Stimulated activated CD8-positive, alpha-beta memory T cell treated with anti-CD3 and anti-CD28 coated beads, Interleukin-7, amount 100 ng/mL, for 4 hours (primary cell): ENCODE results near the gene OR9Q1.
"Not testable (repeated sequence)": the region's sequence is repeated elsewhere in the genome, so short reads cannot be mapped to it uniquely, and the experiment has no call there.

Experiments used
- DNase-seq, 2 donors: peaks; one replicate each; pipeline ENCODE4 v3.0.0-alpha.2; 2020; ENCODE audit warnings: low read depth in 2 of 2

OR9Q1 gene

DNA sequence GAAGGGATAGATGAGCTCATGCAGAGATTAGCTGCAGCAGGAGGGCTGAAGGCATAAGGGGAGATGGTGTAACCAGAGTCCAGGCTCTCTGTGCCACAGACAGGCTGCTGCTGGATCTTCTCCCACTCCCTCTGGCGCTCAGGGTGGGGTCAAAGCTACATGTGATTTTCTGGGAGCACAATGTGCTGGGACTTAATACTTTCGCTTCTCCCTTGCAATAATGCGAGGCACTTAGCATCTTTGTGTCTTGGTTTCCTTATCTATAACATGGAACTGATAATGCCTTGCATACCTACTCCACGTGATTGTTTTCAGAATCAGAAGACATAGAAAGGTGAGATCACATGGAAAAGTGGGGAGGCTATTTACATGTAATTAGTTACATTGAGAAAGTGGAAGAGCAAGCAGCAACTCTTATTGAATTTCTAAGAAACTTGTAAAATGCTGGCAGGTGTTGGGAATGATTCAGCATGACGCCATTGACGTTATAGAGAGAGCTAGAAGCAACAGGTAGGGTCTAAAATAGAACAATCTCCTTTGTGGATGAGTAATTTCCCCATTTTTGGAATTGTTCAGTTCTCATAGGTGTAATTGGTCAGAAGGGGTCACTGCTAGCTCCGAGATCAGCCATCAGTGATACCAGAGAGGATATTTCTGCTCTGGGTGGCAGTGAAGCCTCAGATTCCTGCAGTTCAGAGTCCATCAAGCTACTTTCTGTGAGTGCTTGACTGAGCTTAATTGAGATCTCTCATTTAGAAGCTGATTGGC lies 109.8 kb downstream of the OR9Q1 start:
- DNase-seq, result no peak

DNA sequence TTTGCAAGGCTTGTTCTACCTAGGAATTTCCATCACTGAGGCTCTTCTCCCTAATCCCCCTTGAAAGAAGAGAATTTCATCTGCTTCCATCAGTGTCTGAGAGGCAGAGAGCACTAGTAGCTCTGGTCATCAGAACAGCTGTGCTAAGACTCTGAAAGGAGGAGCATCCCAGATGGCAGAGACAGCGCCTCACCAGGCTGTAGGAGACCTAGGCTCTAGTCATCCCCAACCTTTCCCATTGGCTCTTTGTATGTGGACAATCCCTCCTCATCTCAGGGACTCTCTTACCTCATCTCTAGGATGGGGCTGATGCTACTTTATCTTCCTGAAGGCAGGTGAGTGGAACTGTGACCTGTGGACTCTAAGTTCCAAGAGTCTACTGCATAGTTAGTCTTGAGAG lies 110.5 kb downstream of the OR9Q1 start:
- no peak for DNase-seq

DNA sequence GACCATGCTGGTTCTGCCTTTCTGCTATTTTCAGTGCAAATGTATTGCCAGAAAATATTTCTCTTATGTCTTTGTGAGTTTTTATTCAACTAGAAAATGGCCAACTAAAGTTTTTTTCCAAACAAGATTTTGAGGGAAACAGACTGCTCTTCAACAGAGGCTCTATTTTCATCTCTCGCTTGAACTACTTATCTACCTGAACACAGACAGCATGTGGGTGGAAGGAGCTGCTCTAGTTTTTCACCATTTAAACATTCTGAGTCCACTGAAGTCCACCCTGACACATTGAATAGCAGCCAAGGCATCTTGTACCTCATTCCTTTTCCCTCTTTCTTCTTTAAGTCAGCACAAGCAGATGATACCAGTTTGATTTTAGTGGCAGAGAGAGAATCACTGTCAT lies 111.5 kb downstream of the OR9Q1 start:
- no peak for DNase-seq

DNA sequence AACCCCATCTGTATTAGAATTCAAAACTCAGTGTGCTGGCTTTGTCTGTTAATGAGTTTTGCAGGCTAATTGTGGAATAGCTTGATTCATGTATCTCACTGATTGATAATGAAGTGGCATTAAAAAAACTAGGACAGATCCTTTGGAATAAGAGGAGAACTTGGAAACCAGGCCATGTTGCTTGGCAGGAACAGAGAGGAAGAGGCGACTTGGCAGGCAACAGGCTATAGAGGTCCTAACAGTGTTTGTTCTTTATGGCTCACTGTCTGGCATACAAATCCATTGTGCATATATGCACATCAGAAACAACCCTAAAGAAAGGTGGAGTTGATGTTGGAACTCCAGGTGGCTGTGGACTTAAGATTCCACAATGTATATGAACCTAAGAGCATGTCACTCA lies 119.1 kb downstream of the OR9Q1 start:
- DNase-seq, result no peak

DNA sequence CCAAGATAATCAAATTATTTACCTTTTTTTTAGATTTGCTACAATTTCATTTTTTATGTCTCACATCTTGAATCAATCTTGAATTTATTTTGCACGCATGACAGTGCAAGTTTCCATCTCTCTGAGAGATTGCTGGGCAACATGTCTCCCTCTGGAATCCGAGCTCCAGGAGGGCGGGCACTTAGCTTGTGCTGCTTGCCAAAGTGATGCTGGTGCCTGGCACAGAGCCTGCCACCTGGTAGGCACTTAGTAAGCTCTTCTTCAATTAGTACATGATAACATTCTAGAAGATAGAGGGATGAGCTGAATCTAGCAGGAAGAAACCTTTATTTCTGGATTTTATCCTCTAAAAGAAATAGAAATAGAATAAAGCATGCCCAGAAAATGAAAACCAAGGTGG lies 129.1 kb downstream of the OR9Q1 start:
- DNase-seq, result no peak

DNA sequence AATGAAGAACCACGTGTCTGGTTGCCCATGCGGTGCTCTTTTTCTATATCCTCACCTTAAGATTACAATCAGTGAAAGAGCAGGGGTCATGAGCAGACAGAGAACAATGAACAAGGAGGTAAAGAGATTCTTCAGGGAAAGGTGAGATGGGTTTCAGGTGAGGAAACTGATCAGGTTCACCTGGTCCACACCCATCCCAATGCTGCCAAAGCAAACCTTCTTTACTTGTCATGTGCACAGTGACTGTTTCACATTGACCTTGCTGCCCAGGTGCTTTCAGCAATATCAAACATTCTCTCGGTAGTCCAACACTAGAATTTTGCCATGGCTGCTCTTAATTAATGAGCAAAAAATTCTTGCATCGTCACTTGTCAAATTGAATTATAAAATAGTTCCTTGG lies 140.7 kb downstream of the OR9Q1 start:
- DNase-seq, result no peak

DNA sequence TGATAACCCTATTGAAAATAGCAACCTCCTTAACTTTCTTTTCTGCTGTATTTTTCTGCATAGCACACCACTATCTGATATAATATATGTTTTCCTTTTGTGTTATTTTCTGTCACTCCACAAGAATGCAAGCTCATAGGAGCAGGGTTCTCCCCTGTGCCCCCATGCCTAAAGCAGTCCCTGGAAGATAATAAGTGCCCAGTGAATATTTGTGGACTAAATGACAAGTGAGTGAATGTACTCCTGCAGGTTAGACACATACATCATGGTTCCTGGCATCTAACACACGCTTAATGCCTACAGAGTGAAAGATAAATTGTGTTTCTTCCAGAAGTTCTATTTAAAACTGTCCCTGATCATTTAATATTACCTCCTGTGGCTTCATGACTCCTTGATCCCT lies 141.3 kb downstream of the OR9Q1 start:
- DNase-seq, result no peak

DNA sequence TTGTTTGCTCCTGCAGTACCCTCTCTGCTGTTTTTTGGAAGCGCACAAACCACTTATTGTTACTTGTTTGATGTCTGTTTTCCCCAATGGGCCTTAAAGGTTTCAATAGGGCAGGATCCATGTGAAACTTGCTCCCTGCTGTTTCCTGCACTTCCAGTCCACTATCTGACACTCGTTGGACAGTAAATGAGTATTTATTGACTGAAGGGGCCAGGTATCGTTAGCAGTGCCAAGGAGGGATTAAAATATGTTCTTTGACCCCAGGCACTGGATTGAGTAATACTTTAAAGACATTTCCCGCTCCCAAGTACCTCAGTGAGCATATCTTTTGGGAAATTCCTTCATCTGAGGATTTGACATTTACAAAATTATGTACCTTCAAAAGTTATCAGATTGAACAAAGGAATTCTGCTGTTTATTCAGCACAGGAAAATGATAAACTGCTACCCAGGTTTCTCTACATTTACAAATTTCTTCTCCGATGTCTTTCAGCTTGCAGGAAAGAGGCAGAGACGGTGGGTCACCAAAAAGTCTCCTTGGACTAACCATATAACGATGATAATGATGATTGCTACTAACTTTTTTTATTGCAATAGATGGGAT lies 141.9 kb downstream of the OR9Q1 start:
- no peak for DNase-seq

DNA sequence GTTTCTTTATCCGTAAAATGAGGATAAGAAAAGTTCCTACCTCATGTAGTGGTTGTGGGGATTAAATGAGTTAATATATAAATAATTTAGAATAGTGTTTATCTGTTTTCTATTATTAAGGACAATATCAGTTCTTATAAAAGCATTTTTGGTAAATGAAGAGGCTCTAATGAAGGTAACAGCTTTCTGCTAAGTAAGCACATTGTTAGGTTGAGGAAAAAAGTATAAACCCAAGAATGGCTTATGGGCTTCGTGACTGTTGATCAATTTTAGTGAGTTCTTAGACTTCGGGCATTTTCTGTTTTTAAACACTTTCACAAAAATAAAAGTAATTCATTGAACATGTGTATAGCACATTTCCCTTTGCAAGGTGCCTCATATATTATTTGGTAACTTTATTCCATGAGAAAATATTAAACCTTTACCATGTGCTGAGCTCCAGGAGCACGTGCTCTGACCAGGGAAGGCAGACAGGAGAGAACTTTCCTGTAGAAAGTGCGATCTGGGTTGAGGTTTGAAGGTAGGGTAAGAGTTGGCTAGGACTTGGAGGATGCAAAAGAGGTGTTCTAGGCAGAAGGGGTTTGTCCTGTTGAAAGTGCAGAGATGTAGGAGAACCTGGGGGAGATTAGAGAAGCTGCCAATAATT lies 153.9 kb downstream of the OR9Q1 start:
- no peak for DNase-seq

DNA sequence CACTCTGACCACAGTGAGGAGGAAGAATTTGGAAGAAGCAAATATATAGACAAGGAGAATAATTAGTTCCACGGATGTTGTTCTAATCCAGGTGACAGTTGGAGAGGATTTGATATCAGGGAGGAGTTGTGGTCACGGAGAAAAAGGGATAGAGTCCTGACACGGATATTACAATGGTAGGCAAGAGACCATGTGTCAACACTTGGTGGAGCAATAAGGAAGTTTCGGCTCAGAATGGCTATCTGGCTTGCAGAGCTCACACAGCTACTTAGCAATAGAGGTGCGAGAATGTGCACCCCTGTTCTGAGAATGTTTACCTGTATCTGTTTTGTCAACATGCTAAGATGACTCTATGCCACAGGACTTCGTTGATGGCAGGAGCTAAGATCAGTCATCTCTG lies 154.8 kb downstream of the OR9Q1 start:
- DNase-seq, result no peak

DNA sequence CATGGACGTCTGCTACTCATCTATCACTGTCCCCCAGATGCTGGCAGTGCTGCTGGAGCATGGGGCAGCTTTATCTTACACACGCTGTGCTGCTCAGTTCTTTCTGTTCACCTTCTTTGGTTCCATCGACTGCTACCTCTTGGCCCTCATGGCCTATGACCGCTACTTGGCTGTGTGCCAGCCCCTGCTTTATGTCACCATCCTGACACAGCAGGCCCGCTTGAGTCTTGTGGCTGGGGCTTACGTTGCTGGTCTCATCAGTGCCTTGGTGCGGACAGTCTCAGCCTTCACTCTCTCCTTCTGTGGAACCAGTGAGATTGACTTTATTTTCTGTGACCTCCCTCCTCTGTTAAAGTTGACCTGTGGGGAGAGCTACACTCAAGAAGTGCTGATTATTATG lies 156.0 kb downstream of the OR9Q1 start:
- no peak for DNase-seq

DNA sequence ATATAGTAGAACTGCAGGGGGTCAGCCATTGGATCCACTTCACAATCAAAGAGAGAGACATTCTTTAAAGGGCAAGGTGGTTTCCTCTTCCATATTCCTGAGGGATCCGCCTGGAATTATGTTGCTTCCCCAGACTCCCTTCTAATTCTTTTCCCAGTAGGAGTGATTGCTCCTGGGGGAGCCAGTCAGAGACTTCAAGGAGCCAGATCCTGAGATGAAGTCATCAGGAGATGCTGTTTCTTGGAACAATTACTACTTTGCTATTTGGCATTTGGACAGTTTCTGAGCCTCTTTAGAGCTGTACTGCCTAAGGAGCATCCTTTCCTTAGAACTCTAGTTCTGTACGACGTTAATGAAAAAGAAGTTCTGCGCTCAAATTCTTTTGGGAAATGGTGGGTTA lies 163.3 kb downstream of the OR9Q1 start:
- no peak for DNase-seq

DNA sequence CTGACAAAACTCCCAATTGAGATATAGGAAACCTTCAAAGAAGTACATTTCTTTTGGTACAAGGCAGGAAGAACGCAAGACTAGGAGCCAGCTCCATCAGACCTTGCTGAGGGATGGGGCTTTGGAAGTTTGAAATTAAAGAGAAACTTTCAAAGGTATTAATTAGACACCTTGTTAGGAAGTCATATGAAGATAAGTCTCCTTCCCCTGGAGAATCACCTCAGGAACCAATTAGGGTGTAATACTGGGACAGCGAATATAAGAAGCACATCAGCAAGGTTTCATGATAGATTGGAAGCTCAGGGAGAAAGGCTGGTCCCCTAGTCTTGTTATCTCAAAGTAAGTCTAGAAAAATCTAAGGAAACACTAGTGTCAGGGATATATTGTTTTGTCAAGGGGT lies 165.1 kb downstream of the OR9Q1 start, which contains the start of gene OR9Q2:
OR9Q2 (plus strand) TSS at position 301 of the 400 bp plus-strand sequence. CDS start 1,421 bp downstream, outside the sequence.
- no peak for DNase-seq

DNA sequence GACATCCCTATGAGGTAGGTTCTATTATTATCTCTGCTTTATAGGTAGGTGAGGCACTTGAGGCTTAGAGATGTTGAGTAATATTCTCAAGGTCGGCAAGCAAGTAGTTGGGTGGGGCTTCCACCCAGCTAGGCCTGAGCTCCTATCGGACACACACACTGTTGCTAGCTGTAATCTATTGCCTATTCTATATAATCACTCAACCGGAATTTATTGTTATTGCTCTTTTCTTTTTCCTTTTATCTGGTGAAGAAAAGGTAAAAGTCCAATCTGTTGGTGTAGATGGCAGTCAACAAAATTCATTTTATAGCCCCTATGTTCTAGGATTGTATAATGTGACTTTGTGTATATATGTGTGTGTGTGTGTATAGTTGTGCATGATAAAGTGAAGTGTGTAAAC lies 168.5 kb downstream of the OR9Q1 start:
- DNase-seq, result no peak

DNA sequence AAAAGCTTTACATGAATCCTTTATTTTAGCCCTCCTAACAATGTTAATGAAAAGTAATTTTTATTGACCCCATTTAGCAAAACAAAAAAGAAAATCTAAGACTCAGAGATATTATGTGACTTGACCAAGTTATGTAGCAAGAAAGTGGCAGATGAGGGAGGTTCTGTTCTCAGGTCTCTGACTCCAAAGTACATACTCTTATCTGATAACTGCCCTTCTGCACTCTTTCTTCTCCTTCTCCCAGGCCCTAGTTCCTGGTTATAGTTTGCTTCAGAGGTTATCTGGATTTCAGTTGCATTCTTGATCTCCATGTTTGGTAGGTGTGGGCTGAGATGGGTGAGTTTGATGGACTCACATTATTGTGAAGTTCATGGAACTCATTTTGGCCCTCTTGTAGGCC lies 169.7 kb downstream of the OR9Q1 start:
- DNase-seq, result no peak

DNA sequence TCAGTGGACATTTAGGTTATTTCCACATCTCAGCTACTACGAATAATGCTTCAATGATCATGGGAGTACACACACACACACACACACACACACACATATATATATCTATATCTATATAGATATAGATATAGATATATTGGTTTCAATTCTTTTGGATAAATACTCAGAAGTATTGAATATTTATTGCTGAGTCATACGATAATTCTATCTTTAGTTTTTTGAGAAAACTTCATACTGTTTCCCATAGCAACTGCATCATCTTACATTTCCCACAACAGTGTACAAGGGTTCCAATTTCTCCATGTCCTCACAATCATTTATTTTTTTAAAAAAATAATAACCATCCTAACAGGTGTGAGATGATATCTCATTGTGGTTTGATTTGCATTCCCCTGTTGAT lies 172.3 kb downstream of the OR9Q1 start:
- DNase-seq, result no peak

DNA sequence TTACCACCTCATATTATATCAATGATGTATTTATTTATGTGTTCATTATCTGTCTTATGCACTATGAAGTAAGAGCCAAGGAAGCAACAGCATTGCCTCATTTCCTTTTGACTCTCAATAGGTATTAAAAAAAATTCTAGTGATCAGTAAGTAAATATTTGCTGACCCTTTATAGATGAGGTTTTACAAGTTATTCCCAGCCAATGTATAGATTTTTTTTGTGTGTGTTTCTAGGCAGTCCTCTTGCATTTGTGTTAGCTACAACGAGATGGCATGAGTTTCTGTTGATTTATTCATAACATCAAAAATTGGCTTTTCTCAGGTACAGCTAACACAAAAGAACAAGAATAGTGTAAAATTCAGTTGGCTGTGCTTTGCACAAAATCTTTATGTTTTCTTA lies 175.6 kb downstream of the OR9Q1 start:
- DNase-seq, result no peak

DNA sequence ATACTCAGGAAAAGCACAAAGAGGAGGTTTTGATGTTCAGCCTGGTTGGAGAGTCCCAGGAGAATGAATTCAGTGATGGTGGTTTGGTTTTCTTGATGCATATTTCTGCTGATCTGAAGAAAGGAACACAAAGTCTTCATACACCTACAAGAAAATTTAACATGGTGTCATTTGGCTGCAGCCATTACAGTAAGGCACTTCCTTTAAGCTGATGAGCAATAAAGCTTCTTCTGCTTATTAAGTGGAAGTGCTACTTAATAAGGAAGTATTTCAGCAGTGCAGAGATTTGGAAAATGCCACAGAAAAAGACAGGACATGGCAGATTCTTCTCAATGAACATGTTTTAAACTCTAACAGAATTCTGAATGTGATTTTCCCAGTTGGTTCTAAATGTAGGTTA lies 180.4 kb downstream of the OR9Q1 start, which contains the start of gene OR1S2:
OR1S2 (minus strand) TSS at position 101 of the 400 bp plus-strand sequence; CDS start at position 101, 0 bp downstream.
- DNase-seq, result no peak

DNA sequence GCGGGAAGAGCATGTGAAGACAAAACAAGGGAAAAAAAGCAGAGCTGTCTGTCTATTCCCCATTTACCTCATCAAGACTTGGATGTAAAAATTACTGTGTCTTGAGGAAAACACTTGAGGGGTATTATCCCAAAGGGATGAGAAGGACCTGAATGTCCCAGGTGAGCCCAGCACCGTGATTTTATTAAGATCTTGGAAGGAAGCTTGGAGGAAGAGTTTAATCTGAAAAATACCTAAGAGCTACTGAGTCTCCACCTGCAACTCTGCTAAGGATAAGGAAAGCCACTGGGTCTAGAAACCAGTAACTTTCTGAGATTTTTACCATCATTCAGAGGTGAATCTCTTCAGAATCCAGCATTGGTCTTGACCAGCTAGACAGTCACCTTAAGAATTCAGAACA lies 188.7 kb downstream of the OR9Q1 start, which contains the start of gene OR1S1:
OR1S1 (plus strand) TSS at position 301 of the 400 bp plus-strand sequence.
- not testable (repeated sequence) for DNase-seq

DNA sequence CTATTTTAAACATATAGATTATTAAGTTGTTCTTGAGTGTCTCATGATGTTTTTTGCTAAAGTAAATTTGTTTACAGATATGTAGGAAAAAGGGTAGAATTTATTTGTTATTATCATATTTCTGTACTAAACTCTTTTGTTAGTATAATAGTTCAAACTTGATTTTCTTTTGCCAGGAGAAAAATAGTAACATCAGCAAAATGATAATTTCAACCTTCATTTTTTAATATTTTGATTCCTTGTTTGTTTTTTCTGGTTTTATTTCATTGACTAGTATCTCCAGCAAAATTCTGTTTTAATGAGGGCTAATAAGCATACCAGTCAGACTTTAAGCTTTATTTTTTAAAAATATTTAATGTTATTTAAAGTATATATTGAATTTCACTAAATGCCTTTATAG lies 192.8 kb downstream of the OR9Q1 start:
- DNase-seq, result no peak

DNA sequence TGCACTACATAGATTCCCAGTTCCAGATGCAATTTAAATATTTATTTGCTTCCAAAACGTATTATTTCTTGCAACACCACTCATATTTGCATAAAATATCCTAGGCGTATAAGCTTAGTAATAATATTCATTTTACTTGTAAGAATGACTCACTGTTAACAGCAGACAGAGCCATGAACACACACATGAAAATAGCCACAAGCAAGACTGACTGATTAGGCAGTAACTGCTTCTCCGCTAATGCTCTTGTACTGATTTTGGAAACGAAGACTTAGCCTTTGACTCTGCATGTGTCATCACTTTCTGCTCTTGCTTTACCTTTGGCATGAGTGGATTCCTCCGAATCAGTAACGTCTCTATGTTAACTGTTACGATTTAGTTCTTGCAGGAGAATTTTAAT lies 199.0 kb downstream of the OR9Q1 start:
- DNase-seq, result no peak

DNA sequence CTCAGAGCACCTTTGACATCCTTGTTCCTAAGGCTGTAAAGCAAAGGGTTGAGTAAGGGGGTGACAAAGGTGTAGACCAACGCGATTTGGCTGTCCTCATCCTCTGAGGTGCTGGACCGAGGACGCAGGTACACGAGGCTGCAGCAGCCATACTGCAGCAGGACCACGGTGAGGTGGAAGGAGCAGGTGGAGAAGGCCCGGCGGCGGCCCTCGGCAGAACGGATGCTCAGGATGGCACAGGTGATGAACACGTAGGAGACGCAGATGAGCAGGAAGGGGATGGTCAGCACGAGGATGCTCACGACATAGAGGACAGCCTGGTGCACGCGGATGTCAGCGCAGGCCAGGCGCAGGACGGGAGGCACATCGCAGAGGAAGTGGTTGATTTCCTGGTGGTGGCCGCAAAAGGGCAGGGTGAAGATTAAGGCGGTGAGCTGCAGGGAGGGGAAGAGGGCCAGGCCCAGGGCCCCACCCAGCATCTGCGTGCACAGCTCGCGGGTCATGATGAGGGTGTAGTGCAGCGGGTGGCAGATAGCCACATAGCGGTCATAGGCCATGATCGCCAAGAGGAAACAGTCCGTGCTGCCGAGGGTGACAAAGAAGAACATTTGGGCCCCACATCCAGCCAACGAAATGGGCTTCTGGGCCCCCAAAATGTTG lies 204.4 kb downstream of the OR9Q1 start:
- no peak for DNase-seq
